ENCODE data around the gene BEAN1. TPM values are rescaled to one million over a fixed set of nuclear protein-coding genes. Genes with fewer than 3 reads are reported as not detected.

The BEAN1 gene
- total and polyA plus RNA-seq, 8 donors, result 0.08 to 0.41 (median 0.14) TPM; not detected in 5

DNA sequence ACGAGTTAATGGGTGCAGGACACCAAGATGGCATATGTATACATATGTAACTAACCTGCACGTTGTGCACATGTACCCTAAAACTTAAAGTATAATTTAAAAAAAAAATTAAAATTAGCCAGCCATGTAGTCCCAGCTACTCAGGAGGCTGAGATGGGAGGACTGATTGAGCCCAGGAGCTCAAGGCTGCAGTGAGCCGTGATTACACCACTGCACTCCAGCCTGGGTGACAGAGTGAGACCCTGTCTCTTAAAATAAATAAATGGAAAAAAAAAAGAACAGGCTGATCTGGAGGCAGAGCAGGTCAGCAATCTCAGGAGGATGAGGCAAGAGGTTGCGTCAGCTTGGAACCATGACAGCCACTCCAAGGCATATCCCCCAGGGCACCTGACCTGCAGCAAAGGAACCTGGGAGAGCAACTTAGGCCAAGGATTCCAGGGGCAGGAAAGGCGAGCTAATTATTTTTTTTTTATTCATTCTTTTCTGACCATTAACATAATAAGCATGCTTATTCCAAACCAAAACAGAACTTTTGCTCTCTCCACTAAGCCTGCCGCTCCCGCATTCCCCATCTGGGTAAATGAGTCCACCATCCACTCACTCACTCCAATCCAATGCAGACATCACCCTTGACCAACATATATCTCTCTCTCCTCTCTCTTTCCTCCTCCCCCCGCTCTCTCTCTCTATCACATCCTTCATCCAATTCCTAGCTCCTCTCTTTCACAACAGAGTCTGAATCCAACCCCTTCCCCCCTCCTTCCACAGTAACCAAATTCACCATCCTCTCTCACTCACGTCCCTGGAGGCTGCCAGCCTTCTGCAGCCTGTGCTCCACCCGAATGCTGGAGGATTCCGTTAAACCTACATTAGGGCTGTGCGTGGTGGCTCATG lies 75.2 kb downstream of the BEAN1 start:
- Histone ChIP-seq H3K27ac (no peak overlapping the region), H3K27me3 (no peaks in the 10 kb centered on the region), H3K4me1 (peaks cover 0 to under 1% (median 0%) of the 10 kb centered on the region in 3 donors), H3K36me3 (no peaks in the 10 kb centered on the region), H3K9me3 (no peaks in the 10 kb centered on the region), H3K4me3 (no peak overlapping the region)
- peak in 2 of 6 donors; percentile 0 to 20 for DNase-seq
- intact Hi-C loops (cut with DNase I), result no loop called here
- FAIRE-seq, result no peak
- TF ChIP-seq, protein P1, sequence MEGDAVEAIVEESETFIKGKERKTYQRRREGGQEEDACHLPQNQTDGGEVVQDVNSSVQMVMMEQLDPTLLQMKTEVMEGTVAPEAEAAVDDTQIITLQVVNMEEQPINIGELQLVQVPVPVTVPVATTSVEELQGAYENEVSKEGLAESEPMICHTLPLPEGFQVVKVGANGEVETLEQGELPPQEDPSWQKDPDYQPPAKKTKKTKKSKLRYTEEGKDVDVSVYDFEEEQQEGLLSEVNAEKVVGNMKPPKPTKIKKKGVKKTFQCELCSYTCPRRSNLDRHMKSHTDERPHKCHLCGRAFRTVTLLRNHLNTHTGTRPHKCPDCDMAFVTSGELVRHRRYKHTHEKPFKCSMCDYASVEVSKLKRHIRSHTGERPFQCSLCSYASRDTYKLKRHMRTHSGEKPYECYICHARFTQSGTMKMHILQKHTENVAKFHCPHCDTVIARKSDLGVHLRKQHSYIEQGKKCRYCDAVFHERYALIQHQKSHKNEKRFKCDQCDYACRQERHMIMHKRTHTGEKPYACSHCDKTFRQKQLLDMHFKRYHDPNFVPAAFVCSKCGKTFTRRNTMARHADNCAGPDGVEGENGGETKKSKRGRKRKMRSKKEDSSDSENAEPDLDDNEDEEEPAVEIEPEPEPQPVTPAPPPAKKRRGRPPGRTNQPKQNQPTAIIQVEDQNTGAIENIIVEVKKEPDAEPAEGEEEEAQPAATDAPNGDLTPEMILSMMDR (IDR thresholded peaks at IDR 0.05), result no peak
- 86 to 88% methylated on average over 12 of the region's 12 CpGs for WGBS, 2 donors
- ATAC-seq, result peak in 2 of 4 donors; percentile 48 to 63

DNA sequence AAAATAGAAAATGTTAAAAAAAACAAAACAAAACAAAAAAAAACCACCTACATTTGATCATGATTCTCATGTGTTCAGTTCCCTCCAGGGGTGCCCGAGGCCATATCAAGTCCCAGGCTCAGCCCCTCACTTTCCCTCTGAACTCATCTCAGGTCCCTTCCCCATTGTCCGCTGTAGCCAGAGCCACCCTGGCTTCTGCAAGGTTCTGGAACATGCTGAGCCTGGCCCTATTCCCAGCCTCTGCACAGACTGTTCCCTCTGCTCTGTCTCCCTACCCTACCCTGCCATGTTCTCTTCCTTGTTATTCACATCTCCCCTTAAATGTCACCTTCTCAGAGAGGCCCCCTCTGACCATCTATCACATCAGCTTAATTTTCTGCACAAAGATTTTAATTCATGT lies 75.9 kb downstream of the BEAN1 start:
- Histone ChIP-seq H3K4me3 (no peak overlapping the region), H3K4me1 (peaks cover 0 to 8% (median 7%) of the 10 kb centered on the region in 3 donors), H3K27me3 (no peaks in the 10 kb centered on the region), H3K27ac (no peak overlapping the region), H3K9me3 (no peaks in the 10 kb centered on the region), H3K36me3 (no peaks in the 10 kb centered on the region)
- DNase-seq (peak in 2 of 6 donors; percentile 15 to 20), FAIRE-seq (no peak), ATAC-seq (peak in 3 of 4 donors; percentile 20 to 46 (median 40))
- TF ChIP-seq, protein P1 (IDR thresholded peaks at IDR 0.05), result no peak
- intact Hi-C loops (cut with DNase I), result no loop called here
- 92 to 94% methylated on average over 2 of the region's 2 CpGs for WGBS, 2 donors

DNA sequence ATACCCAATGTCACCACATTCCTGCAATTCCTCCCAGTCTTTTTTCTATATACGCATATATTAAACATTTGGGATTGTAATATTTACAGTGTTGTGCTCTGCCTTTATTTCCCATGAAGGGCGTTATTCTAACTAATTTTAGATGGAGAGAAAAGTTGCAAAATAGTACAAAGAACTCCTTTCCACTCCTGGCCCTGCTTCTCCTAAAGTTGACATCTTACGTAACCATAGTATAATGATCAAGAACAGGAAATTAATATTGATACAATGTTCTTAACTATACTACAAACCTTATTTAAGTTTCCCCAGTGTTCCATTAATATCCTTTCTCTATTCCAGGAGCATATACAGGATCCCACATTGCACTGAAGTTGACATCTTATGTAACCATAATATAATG lies 76.5 kb downstream of the BEAN1 start:
- no peak for DNase-seq
- TF ChIP-seq, protein P1 (IDR thresholded peaks at IDR 0.05), result no peak
- no peaks in the 10 kb centered on the region for H3K9me3 ChIP-seq
- no peak overlapping the region for H3K4me3 ChIP-seq
- H3K27me3 ChIP-seq, result no peaks in the 10 kb centered on the region
- H3K4me1 ChIP-seq, result peaks cover 0 to 13% (median 7%) of the 10 kb centered on the region in 3 donors
- no peaks in the 10 kb centered on the region for H3K36me3 ChIP-seq
- intact Hi-C loops (cut with DNase I), result no loop called here
- WGBS, 2 donors, result 91 to 92% methylated on average over 3 of the region's 3 CpGs
- FAIRE-seq, result no peak
- no peak for ATAC-seq
- H3K27ac ChIP-seq, result no peak overlapping the region

DNA sequence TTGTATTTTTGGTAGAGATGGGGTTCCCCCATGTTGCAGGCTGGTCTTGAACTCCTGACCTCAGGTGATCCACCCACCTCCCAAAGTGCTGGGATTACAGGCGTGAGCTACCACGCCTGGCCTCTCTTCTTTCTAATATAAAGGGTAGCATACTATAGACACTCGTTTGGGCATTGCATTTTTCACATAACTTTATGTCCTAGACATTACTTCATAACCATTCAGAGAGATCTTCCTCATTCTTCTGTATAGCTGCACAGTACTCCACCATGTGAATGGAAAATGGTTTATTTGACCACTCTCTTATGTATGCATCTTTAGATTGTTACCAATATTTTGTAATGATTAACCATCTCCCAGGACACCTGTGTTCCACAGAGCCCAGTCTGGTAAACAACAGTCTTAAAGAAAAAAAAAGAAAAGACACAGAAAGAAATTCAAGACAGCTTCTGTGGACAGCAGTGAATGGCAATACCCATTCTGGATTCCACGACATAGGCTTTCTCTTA lies 80.7 kb downstream of the BEAN1 start:
- ATAC-seq (no peak), FAIRE-seq (no peak), DNase-seq (no peak)
- Histone ChIP-seq H3K27me3 (no peaks in the 10 kb centered on the region), H3K4me3 (no peak overlapping the region), H3K4me1 (peaks cover 27 to 50% (median 34%) of the 10 kb centered on the region in 3 donors), H3K9me3 (no peaks in the 10 kb centered on the region), H3K36me3 (no peaks in the 10 kb centered on the region), H3K27ac (peak overlapping the region; percentile 8 to 89 (median 46))
- 66 to 73% methylated on average over 4 of the region's 4 CpGs for WGBS, 2 donors
- intact Hi-C loops (cut with DNase I), result no loop called here
- TF ChIP-seq, protein P1 (IDR thresholded peaks at IDR 0.05), result no peak

Data from pancreas (tissue), 10 donors.